Osteoblast (primary cell): ENCODE results near the gene SMIM27. TPM values are rescaled to one million over a fixed set of nuclear protein-coding genes. Genes with fewer than 3 reads are reported as not detected.

Source experiments
- DNase-seq: peaks from one replicate; pipeline ENCODE4 v3.0.0; 2011; ENCODE audit warnings: low spot score, mixed read lengths; ENCODE audit not compliant: insufficient read length; ENCODE audit errors: missing footprints
- H2AFZ ChIP-seq: 2 replicates; pipeline ENCODE4 v1.6.0; 2011; ENCODE audit warnings: mild to moderate bottlenecking, low read length
- H3K27ac ChIP-seq: 2 replicates; pipeline ENCODE4 v1.5.1; 2011; ENCODE audit warnings: mild to moderate bottlenecking, low read depth, low read length, moderate library complexity
- H3K27me3 ChIP-seq: 2 replicates; pipeline ENCODE4 v1.6.0; 2012; ENCODE audit warnings: mild to moderate bottlenecking, control low read depth, inconsistent platforms, low read length, moderate library complexity; ENCODE audit not compliant: insufficient read depth
- H3K36me3 ChIP-seq: 2 replicates; pipeline ENCODE4 v1.5.1; 2011; ENCODE audit warnings: mild to moderate bottlenecking, low read length, control low read depth, moderate library complexity; ENCODE audit not compliant: insufficient read depth
- H3K4me1 ChIP-seq: 2 replicates; pipeline ENCODE4 v1.5.1; 2011; ENCODE audit warnings: mild to moderate bottlenecking, low read length, control low read depth, moderate library complexity; ENCODE audit not compliant: insufficient read depth
- H3K4me2 ChIP-seq: 2 replicates; pipeline ENCODE4 v1.6.0; 2011; ENCODE audit warnings: mild to moderate bottlenecking, low read length; ENCODE audit not compliant: insufficient read depth
- H3K4me3 ChIP-seq: fragments of 200-600 bp; sonication (generic); 3 replicates; pipeline ENCODE4 v1.5.1; 2012; ENCODE audit warnings: mild to moderate bottlenecking, low read length, inconsistent platforms; ENCODE audit not compliant: insufficient read depth
- H3K79me2 ChIP-seq: 2 replicates; pipeline ENCODE4 v1.6.0; 2012; ENCODE audit warnings: mild to moderate bottlenecking, low read length, control low read depth, inconsistent platforms; ENCODE audit not compliant: insufficient read depth
- H3K9me3 ChIP-seq: 2 replicates; pipeline ENCODE4 v1.5.1; 2011; ENCODE audit warnings: low read depth, low read length, control low read depth
- H4K20me1 ChIP-seq: 2 replicates; pipeline ENCODE4 v1.6.0; 2012; ENCODE audit warnings: mild to moderate bottlenecking, low read length, control low read depth; ENCODE audit not compliant: insufficient read depth
- CTCF ChIP-seq: IDR thresholded peaks from 2 replicates; pipeline ENCODE4 v1.5.1; 2011; ENCODE audit warnings: mild to moderate bottlenecking, low read depth, low read length, moderate library complexity; ENCODE audit errors: extremely low read depth
- total RNA-seq: library from RNA; depleted of rRNA; stranded (reverse); fragments of >200 nt; gene quantifications from 2 replicates; pipeline ENCODE4 v1.2.3, GENCODE V29; 2012

Gene SMIM27
- total RNA-seq, 1 donor, result 1.8 TPM

DNA sequence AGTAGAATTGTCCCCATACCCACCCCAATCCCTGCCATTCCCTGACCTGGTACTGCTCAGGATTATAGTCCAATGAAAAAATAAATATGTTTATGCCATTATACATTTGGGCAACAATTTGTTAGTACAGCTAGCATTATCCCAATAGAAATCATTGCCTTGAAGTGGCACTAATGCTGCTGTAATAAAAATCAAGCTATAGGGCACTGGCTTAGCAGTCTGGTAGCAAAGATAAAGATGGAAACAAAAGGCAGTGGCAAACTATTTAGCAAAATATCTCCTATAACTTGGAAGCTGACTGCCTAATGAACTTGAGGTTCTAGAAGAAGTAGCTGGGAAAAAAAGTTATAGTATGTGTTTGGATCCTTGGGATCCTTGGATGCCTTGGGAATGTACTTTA lies 2.5 kb downstream of the SMIM27 start:
- no peaks in the 10 kb centered on the region for H3K9me3 ChIP-seq
- H3K27me3 ChIP-seq, result no peaks in the 10 kb centered on the region
- H3K4me3 ChIP-seq, result no peak overlapping the region
- no peak for DNase-seq
- H2AFZ ChIP-seq, result no peak overlapping the region
- peaks cover 57% of the 10 kb centered on the region for H3K79me2 ChIP-seq
- peaks cover 12% of the 10 kb centered on the region for H4K20me1 ChIP-seq
- no peaks in the 10 kb centered on the region for H3K36me3 ChIP-seq
- H3K4me2 ChIP-seq, result no peak overlapping the region
- H3K27ac ChIP-seq, result no peak overlapping the region
- TF ChIP-seq CTCF, result no peak
- H3K4me1 ChIP-seq, result peaks cover 8% of the 10 kb centered on the region

- no peak overlapping the region for H3K27ac ChIP-seq
- H3K27me3 ChIP-seq, result no peaks in the 10 kb centered on the region
- H4K20me1 ChIP-seq, result no peaks in the 10 kb centered on the region
- no peaks in the 10 kb centered on the region for H3K4me1 ChIP-seq
- H3K36me3 ChIP-seq, result no peaks in the 10 kb centered on the region
- H3K4me2 ChIP-seq, result no peak overlapping the region
- no peak overlapping the region for H3K4me3 ChIP-seq
- no peak overlapping the region for H2AFZ ChIP-seq
- peaks cover 46% of the 10 kb centered on the region for H3K79me2 ChIP-seq
- TF ChIP-seq CTCF, result no peak
- H3K9me3 ChIP-seq, result no peaks in the 10 kb centered on the region
- DNase-seq, result no peak
Measured at GRCh38 chr9:32558408-32558934, 6.3 kb downstream of the SMIM27 start.

- Histone ChIP-seq H4K20me1 (no peaks in the 10 kb centered on the region), H3K4me2 (no peak overlapping the region), H3K79me2 (peaks cover 52% of the 10 kb centered on the region), H3K27me3 (no peaks in the 10 kb centered on the region), H3K36me3 (peaks cover 7% of the 10 kb centered on the region), H2AFZ (no peak overlapping the region), H3K27ac (no peak overlapping the region), H3K4me3 (no peak overlapping the region), H3K9me3 (no peaks in the 10 kb centered on the region), H3K4me1 (no peaks in the 10 kb centered on the region)
- DNase-seq, result no peak
- no peak for TF ChIP-seq CTCF
Measured at GRCh38 chr9:32565967-32566366, 13.8 kb downstream of the SMIM27 start.

- TF ChIP-seq CTCF, result no peak
- no peak overlapping the region for H3K27ac ChIP-seq
Measured at GRCh38 chr9:32566770-32567169, 14.6 kb downstream of the SMIM27 start.

More at GRCh38 chr9:32566770-32567169, 14.6 kb downstream of the SMIM27 start:
- H3K79me2 ChIP-seq, result peaks cover 57% of the 10 kb centered on the region
- no peak overlapping the region for H2AFZ ChIP-seq
- H3K9me3 ChIP-seq, result no peaks in the 10 kb centered on the region
- no peak overlapping the region for H3K4me2 ChIP-seq
- H4K20me1 ChIP-seq, result peaks cover under 1% of the 10 kb centered on the region
- H3K27me3 ChIP-seq, result no peaks in the 10 kb centered on the region
- no peak for DNase-seq
- peaks cover 7% of the 10 kb centered on the region for H3K36me3 ChIP-seq
- no peak overlapping the region for H3K4me3 ChIP-seq
- peaks cover 6% of the 10 kb centered on the region for H3K4me1 ChIP-seq
